Kidney tubule cell (primary cell): Measurements from ENCODE around the gene PADI3.

Experiments used
- DNase-seq: peaks from one replicate; pipeline ENCODE4 v3.0.0-alpha.2; 2018; ENCODE audit warnings: low spot score

The PADI3 gene, protein sequence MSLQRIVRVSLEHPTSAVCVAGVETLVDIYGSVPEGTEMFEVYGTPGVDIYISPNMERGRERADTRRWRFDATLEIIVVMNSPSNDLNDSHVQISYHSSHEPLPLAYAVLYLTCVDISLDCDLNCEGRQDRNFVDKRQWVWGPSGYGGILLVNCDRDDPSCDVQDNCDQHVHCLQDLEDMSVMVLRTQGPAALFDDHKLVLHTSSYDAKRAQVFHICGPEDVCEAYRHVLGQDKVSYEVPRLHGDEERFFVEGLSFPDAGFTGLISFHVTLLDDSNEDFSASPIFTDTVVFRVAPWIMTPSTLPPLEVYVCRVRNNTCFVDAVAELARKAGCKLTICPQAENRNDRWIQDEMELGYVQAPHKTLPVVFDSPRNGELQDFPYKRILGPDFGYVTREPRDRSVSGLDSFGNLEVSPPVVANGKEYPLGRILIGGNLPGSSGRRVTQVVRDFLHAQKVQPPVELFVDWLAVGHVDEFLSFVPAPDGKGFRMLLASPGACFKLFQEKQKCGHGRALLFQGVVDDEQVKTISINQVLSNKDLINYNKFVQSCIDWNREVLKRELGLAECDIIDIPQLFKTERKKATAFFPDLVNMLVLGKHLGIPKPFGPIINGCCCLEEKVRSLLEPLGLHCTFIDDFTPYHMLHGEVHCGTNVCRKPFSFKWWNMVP

DNA sequence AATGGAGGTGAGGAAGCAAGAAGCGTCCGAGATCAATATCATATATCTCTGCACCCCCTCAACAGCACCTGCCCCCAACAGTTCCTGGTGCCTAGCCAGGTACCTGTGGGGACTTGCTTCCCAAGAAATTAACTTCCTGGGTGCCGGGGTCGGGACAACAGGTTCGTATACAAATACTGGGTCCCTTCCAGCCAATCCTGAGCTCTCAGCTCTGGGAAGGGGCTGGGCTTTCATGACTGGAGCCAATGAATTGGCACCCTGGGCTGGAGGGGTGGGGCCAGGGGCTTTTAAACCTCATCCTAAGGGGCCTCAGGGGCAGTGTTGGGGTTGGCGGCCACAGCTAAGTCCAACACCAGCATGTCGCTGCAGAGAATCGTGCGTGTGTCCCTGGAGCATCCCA lies at the start of gene PADI3:
TSS of gene PADI3 (plus strand) at position 318 of the 400 bp plus-strand sequence. CDS start at position 358, 40 bp downstream.
- DNase-seq, result no peak

DNA sequence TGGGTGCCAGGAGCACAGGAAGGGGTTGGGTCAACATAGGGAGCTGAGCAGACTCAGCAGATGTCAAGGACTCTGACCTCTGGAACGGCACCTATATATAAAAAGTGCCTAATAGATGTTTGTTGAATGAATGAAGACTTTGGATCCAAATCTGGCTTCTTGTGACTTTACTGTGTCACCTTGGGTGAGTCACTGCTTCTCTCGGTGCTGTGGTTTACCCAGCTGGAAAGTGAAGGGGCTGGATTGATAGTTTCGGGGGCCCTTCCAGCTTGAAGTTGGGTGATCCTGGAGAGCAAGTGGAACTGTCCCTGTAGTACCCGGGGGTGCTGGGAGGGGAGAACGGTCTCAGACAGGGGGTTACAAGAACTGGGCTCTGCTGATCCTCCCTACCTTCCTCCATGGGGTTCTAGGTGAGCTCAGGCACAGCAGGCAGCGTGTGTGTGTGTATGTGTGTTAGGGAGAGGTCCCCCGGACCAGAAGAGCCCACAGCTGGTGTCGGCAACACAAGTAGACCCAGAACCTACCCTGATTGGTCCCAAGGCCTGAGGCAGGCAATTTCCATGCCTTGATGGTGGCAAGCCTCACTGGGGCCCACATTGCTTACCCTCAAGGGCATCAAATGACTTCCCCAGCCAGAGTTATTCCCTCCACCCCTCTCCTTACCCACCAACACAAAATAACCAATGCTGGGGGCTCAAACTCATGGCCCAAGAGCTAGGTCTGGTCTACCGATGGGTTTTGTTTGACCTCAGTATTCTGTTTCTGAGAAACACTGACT lies 49.4 kb upstream of the PADI3 start:
- peak; percentile 49 for DNase-seq

DNA sequence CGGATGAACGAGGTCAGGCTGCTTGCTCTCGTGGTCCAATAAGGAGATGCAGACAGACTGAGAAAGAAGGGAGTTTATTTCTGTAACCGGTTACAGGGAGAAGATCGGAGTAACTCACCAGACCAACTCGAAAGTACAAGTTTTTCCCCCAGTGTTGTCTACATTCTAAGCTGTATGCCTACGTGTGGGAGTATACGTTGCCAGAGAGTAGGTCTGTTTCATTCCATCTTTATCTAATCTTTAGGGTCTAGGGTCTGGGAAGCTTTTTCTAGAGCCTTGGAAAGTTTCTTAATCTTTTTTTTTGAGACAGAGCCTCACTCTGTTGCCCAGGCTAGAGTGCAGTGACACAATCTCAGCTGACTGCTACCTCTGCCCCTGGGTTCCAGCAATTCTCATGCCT lies 48.7 kb upstream of the PADI3 start:
- no peak for DNase-seq

DNA sequence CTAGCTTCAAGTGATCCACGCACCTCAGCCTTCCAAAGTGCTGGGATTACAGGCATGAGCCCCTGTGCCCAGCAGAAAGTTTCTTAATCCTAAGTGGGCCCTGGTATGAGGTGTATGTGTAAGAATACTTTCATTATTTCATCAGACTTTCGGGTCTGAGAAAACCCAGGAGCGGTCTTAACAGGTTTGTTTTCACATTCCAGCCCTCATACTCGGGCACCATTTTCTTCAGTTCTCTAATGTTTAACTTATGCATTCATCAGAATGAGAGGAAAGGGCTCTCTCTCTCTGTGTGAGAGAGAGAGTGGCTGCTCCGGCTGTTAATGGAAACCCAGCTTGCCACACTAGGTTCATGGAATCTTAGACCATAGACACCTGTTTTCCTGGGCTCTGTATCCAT lies 48.1 kb upstream of the PADI3 start:
- peak; percentile 94 for DNase-seq

DNA sequence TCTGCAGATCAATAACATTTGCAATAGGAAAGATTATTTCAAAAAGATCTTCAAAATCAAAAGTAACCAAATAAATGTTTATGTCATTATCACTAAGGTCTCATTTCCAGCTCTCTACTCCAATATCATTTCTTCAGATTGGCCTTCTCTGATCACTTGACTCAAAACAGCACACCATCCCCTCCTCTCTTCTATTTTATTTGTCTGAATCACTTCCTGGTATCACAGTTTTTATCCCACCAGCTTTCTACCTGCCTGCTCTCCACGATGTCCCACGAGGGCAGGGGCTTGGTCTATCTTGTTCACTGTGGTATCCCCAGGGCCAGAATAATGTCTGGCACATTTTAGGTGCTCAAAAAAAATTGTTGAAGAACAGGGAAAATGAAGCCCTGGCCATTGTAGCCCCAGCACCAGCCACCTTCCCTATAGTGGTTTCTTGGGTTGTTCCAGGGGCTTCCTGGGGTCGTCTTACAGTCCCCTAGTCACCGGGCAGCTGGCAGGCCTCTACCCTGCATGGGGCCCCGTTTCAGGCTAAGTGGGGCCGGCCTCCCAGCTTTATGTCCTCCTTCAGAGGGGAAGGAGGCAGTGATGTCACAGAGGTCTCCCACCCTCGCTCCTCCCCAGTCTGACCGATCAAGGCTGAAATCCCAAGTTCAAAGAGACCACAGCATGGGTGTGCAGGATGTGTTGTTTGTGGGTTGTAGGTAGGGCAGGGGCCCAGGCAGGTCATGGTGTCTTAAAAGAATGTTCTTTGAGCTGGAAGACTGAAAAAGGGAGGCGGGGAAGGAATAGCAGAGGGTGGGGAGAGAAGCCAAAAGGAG lies 47.5 kb upstream of the PADI3 start:
- peak; percentile 76 for DNase-seq

DNA sequence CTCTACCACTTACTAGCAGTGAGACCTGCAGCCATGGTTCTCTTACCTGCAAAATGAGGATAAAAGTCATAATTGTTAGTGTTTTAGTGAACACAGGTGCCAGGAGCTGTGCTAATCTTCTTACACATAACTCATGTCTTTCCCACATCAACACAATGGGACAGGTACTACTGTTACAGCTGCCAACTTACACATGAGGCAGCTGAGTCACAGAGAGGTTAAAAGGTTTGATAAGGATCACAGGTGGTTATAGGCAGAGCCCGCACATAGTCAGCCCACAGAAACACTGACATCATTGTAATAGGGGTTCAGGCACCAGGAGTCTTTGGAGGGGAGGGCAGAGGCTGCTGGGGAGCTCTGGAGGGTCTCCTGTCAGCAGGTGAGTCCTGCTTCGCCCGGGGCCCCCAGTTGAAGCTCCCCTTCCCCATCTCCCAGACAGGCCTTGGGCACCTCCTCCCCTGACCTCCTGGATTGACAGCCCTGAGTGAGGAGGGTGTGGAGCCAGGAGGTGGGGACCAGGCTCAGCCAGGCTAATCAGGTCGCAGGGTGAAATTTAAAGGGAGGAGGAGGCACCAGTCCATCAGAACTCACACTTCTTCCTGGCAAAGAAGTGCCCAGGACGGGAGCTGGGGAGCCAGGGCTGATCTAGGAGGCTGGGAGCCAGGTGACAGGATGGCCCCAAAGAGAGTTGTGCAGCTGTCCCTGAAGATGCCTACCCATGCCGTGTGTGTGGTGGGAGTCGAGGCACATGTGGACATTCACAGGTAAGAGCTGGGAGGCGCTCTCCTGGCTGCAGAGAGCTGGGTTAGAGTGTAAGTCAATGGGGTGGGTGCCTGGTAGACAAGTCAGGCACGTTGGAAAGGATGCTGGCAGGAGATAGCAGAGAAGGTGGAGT lies 44.1 kb upstream of the PADI3 start, which contains the start of gene PADI1:
TSS of gene PADI1 (plus strand) at position 583 of the 895 bp plus-strand sequence. CDS start at position 673, 90 bp downstream.
- no peak for DNase-seq

DNA sequence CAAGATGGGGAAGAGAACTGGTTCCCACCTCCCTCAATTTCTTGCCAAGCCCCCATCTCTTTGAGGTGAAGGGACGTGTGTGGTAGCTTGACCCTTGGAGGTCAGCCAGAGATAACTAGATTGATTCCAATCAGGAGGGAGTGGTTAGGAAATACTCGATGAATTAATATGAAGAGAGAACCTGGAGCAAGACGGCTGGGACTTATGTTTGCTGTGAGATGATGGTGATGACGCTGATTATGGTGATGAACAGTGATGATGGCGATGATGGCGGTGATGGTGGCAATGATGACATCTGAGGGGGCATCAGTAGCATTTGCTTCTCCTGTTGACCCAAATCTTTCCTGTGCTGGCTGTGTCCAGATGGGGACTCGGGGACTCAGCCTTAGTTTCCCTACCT lies 43.2 kb upstream of the PADI3 start:
- no peak for DNase-seq

DNA sequence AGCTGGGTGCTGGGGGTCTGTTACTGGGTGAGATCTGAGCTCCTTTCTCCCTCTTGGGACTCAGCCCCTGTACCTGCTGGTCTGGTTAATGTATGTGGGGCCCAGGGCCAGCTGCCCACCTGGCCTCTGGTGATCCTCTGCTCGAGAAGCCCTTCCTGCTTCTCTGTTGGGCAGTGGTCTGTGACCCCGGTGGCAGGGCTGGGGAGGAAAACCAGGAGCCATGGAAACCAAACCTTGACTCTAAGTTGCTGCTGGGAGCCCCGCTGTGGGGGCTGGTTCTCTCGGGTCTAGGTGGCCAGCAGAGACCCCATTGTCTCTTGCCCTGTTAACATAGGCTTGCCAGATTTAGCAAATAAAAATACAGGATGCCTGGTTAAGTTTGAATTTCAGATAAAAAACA lies 42.7 kb upstream of the PADI3 start:
- DNase-seq, result no peak

DNA sequence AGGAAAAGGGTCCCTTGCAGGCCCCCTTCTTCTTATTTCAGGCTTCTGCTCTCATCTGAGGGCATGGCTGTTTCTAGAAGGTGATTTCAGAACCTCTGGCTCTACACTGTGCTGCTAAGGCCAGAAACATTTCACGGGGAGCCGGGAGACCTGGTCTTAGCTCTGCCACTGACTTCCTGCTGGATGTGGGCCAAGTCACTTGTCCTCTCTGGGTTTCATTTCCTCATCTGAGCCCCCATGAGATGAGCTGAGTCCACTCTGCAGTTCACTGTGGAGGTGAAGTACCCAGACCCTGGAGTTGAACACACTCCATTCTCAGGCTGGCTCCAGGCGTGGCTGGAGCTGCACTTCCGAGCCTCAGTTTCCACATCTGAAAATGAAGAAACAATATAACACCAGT lies 41.9 kb upstream of the PADI3 start:
- peak; percentile 73 for DNase-seq

DNA sequence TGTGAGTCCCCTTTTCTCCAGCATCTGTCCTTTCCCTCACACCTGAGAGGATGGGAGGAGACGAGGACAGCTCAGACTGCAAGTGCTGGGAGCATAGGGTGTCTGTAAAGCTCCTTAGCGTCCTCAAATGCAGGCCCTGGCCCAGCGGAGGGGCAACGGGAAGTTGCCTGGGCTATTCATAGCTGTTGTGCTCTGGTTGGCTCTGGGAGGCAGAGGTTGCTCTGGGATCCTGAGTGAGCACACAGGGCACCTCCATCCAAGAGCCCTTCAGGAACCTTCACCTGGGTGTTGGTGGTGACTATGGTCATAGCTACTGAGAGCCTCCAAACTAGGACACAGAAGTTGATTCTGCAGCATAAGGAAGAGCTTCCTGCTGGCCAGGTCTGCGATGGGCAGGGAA lies 41.4 kb upstream of the PADI3 start:
- no peak for DNase-seq

DNA sequence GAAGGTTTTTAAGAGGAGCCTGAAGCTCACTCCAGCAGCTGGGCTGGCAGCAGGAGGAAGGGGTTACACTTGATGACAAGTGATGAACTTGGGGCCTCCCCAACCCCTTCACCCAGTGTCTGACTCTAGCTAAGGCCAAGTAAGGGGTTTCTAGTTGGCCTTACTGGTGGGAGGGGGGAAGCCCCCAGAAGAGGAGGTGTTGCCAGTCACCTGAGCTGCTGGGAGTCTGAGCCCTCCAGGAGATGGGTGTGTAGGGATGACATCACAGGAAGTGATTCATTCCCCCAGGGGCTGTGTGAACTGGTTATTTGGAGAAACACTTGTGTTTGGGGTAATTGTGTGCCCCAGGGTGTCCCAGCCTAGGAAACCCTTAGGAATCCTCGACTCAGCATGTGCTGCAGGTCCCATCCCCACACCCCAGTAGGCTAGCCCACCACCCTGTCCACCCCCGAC lies 40.9 kb upstream of the PADI3 start:
- peak; percentile 89 for DNase-seq

DNA sequence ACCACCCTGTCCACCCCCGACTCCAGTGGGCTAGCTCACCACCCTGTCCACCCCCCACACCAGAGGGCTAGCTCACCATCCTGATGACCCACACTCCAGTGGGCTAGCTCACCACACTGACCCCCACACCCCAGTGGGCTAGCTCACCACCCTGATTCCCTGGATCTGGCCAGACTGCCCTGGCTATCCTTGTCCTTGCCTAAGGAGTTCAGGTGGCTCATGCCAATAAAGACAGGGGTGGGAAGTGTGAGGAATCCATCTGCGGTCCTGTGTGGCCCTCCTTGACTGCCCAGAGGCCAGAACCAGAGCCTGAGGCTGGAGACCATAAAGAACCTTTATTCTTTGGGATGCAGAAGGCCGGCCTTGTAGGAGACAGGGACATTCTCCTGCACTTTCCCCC lies 40.4 kb upstream of the PADI3 start:
- no peak for DNase-seq

DNA sequence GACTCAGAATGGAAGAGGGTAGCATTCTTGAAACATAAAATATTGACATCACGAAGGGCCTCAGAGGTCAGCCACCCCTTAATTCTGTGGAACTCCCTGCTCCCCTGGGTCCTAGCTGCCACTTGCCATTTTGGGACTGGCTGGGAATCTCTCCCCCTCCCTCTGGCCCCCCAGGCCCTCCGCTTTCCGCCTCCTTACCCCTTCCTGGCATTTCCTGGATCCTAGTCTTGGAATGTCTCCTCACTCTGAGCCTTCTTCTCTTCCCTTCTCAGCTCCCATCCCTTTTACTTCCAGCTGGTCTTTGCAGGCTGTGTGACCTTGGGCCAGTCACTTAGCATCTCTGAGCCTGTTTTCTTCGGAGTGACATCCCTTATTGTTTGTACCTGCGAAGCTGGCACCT lies 39.5 kb upstream of the PADI3 start:
- no peak for DNase-seq

DNA sequence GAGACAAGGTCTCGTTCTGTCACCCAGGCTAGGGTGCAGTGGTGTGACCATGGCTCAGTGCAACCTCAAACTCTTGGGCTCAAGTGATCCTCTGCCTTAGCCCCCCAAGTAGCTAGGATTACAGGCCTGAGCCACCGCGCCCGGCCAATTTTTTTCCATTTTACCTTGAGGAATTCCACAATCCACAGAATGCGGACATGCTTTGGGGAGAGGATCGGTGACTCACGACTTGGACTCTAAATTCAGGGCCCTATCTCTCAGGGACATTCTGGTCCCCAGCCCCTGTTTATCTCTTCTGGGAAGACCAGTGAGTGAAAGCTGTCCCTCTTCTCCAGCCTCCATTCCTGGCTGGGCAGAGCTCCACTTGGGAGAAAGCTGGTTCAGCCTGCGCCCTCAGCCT lies 38.7 kb upstream of the PADI3 start:
- no peak for DNase-seq

DNA sequence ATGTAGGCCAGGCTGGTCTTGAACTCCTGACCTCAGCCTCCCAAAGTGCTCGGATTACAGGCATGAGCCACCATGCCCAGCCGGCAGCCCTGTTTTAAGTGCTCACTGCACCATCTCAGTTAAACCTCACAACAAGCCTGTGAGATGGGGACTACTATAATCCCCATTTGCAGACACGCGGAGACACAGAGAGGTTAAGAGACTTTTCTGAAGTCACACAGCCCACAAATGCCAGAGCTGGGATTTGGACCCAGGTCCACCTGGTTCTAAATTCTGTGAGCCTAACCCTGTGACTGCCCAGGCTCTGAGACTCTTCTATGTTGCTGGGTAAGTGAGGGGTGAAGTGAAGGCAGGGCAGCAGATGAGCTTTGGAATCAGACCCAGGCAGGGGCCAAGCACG lies 37.5 kb upstream of the PADI3 start:
- no peak for DNase-seq

DNA sequence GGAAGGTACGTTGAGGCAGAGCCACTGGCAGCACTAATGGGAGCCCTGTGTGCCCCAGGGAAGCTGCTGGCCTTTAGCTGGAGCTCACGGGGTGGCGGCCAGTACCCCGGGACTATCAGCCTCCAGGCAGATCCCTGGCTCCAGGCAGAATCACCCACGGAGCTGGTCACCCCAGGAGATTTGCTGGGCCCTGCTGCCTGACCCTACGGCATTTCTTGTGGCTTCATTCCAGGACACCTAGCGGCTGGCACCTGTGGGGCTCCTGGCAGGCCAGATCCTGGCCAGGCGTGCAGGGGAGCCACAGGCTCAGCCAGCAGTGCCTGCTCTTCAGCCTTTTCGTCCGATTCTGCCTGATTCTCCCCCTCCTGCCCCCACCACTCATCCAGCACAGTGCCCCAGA lies 36.9 kb upstream of the PADI3 start:
- DNase-seq, result peak; percentile 55

DNA sequence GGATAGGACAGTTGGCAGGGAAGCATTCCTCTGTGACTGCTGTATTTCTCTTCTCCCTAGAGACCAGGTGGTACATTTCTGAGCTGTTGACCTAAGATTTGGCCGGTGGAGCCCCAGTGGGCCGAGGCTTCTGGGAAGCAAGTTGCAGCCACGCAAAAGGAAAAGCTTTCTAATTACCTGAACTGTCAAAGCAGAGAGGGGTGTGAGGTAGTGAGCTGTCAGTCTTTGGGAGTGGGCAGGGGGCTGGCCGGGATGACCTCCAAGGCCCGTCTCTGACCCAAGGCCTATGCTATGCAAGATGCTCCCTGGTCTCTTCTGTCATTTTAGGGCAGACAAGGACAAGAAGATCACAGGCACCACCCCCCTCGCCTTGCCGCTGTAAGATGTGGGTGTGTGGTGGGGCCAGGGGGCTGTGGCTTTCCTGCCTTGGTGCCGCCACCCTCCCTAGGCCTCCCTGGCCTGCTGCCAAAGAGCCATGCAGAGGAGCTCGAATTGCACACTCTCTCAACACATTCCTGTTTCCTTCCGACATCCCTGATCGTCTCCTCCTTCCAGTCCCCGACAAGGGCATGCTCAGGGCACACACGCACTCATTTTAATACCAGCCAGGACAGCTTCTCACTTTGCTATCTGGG lies 36.3 kb upstream of the PADI3 start:
- peak; percentile 85 for DNase-seq

DNA sequence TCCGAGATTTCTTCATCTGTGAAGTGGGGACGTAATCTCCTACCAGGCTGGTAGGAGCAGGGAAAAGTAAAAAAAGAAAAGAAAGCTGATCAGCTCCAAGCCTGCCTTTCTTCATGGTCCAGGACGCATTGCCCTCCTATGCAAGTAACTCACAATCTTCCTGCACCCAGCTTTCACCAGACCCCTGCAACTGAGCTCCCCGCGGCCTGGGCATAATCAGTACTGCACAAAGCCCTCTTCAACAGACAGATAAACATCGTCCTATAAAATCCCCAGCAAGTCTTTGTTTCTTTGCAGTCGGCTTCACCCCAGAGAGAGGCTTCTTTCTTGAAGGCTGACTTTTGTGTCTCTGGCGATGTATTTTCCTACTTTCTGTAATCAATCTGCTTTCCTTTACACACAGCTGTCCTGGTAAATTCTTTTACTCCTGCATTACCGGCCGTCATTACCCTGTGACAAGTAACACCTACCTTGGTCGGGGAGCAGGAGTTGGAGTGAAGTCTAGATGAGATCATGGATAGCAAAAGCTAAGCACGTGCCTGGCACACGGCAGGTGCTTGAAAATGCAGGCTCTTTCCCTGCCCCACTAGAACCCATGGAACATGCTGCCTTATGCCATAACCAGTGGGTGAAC lies 35.6 kb upstream of the PADI3 start:
- no peak for DNase-seq

DNA sequence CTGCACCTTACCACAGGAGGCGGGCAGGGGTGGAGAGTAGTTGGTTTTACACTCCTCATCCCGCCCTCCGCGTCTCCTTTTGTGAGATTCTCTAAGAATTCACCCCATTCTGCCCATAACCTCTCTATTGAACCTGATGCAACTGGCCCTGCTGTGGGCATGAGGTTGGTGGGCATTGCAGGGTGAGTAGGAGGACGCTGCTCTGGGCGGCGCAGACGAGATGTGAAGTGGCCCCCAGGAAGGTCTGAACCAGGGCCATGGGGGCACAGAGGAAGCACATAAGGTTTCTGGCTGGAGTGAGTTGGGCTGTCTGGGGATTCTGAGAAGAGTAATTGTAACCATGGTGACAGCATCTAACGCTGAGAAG lies 35.1 kb upstream of the PADI3 start:
- no peak for DNase-seq
